Measurements from ENCODE around the gene WDSUB1.

- TF ChIP-seq EZH2phosphoT487 (IDR thresholded peaks at IDR 0.05; ENCODE audit: borderline replicate concordance, low read length) = no peak
- TF ChIP-seq, protein P1, sequence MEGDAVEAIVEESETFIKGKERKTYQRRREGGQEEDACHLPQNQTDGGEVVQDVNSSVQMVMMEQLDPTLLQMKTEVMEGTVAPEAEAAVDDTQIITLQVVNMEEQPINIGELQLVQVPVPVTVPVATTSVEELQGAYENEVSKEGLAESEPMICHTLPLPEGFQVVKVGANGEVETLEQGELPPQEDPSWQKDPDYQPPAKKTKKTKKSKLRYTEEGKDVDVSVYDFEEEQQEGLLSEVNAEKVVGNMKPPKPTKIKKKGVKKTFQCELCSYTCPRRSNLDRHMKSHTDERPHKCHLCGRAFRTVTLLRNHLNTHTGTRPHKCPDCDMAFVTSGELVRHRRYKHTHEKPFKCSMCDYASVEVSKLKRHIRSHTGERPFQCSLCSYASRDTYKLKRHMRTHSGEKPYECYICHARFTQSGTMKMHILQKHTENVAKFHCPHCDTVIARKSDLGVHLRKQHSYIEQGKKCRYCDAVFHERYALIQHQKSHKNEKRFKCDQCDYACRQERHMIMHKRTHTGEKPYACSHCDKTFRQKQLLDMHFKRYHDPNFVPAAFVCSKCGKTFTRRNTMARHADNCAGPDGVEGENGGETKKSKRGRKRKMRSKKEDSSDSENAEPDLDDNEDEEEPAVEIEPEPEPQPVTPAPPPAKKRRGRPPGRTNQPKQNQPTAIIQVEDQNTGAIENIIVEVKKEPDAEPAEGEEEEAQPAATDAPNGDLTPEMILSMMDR (IDR thresholded peaks at IDR 0.05; ENCODE audit: low read depth, low read length, poor library complexity, severe bottlenecking) = no peak
These were observed 56.2 kb downstream of the WDSUB1 start for GRCh38 chr2:159230145-159230877.
